Measurements from ENCODE around the gene MAPKAP1. TPM values are rescaled to one million over a fixed set of nuclear protein-coding genes. Genes with fewer than 3 reads are reported as not detected.
"Not testable (repeated sequence)": the region's sequence is repeated elsewhere in the genome, so short reads cannot be mapped to it uniquely, and the experiment has no call there.

MAPKAP1 gene
- polyA plus RNA-seq, 3 donors: 39.9 to 57.5 (median 44.1) TPM

DNA sequence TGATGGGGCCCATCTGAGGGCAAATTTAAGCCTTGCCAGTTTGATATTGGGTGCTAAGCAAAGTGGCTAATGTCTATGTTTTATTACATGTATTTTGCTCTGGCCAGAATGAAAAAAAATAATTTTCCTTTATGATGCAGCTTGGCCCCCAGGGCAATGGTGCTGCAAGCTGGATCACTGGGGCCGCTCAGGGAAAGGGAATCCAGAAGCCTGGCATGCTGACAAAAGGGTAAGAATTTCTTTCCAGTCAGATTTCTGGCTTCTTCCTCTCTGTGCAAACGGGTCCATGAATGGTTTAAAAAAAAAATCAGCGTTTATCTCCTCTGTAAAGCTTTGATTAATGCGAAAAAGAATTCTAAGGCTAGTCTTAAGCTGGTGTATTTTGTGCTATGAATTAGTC is 138.4 kb downstream of the MAPKAP1 start:
- Histone ChIP-seq H3K9ac (ENCODE audit: insufficient read depth, low read length, poor library complexity, severe bottlenecking) (no peak overlapping the region), H3K9me3 (replicated peaks in 1 of 2; ENCODE audit: control insufficient read depth in 1 of 2, insufficient read depth in 1 of 2, low read length in 2 of 2) (peaks cover 10 to 11% of the 10 kb centered on the region in 2 donors), H3K4me2 (replicated peaks; ENCODE audit: extremely low read depth, low read length, poor library complexity, severe bottlenecking) (no peak overlapping the region), H3K4me1 (ENCODE audit: control insufficient read depth in 1 of 2, insufficient read depth in 2 of 2, low read length in 2 of 2) (no peaks in the 10 kb centered on the region), H3K27ac (ENCODE audit: low read depth in 1 of 2, low read length in 2 of 2) (no peak overlapping the region), H3K36me3 (replicated peaks in 1 of 2; ENCODE audit: control insufficient read depth in 1 of 2, insufficient read depth in 2 of 2, low read length in 2 of 2) (peaks cover 0 to 18% of the 10 kb centered on the region in 2 donors), H2AFZ (ENCODE audit: insufficient read depth, low read depth, low read length, poor library complexity, severe bottlenecking) (no peak overlapping the region), H3K4me3 (replicated peaks in 1 of 3; ENCODE audit: low read depth in 2 of 3, low read length in 3 of 3) (no peak overlapping the region), H3K27me3 (ENCODE audit: control insufficient read depth in 2 of 2, insufficient read depth in 2 of 2, low read length in 2 of 2) (no peaks in the 10 kb centered on the region), H4K20me1 (ENCODE audit: insufficient read depth, low read length) (peaks cover 14% of the 10 kb centered on the region), H3K79me2 (ENCODE audit: insufficient read depth, low read length) (no peaks in the 10 kb centered on the region)
- no peaks in the 10 kb centered on the region for H3K4me1 Mint-ChIP-seq
- H3K27ac Mint-ChIP-seq: no peak overlapping the region
- peaks cover 3 to 17% (median 15%) of the 10 kb centered on the region in 7 donors for H3K9me3 Mint-ChIP-seq
- peaks cover 11 to 15% of the 10 kb centered on the region in 2 donors for H3K36me3 Mint-ChIP-seq
- H3K27me3 Mint-ChIP-seq (ENCODE audit: low read depth in 3 of 3): no peaks in the 10 kb centered on the region
- no peak for TF ChIP-seq CTCF (IDR thresholded peaks at IDR 0.05)
- intact Hi-C loops (cut with micrococcal nuclease): no loop called here
- DNase-seq: no peak
- no peak overlapping the region for H3K4me3 Mint-ChIP-seq
- 80% methylated on average over 1 of the region's 4 CpGs for WGBS (ENCODE audit: insufficient coverage)

DNA sequence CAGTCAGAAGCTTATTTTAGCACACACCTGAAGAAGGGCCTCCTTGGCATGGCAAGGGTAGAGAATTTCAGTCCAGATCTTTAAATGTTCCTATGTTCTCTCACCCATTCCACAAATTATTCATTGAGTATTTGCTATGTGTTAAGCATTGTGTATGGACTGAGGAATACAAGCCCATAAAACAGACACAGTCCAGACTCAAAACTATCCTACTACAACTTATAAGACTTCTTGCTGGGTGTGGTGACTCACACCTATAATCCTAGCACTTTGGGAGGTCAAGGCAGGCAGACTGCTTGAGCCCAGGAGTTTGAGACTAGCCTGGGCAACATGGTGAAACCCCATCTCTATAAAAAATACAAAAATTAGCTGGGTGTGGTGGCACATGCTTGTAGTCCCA is 141.0 kb downstream of the MAPKAP1 start:
- H3K36me3 Mint-ChIP-seq; H3K36me3 ChIP-seq (replicated peaks in 1 of 2; ENCODE audit: control insufficient read depth in 1 of 2, insufficient read depth in 2 of 2, low read length in 2 of 2); DNase-seq; H3K9me3 ChIP-seq (replicated peaks in 1 of 2; ENCODE audit: control insufficient read depth in 1 of 2, insufficient read depth in 1 of 2, low read length in 2 of 2); H3K27ac Mint-ChIP-seq; H3K27me3 Mint-ChIP-seq (ENCODE audit: low read depth in 3 of 3); H3K9me3 Mint-ChIP-seq; H3K27me3 ChIP-seq (ENCODE audit: control insufficient read depth in 2 of 2, insufficient read depth in 2 of 2, low read length in 2 of 2); H2AFZ ChIP-seq (ENCODE audit: insufficient read depth, low read depth, low read length, poor library complexity, severe bottlenecking); H3K4me2 ChIP-seq (replicated peaks; ENCODE audit: extremely low read depth, low read length, poor library complexity, severe bottlenecking); H3K4me1 Mint-ChIP-seq; H3K4me3 Mint-ChIP-seq; H3K79me2 ChIP-seq (ENCODE audit: insufficient read depth, low read length); H3K27ac ChIP-seq (ENCODE audit: low read depth in 1 of 2, low read length in 2 of 2); H3K9ac ChIP-seq (ENCODE audit: insufficient read depth, low read length, poor library complexity, severe bottlenecking); intact Hi-C loops (cut with micrococcal nuclease); H3K4me3 ChIP-seq (replicated peaks in 1 of 3; ENCODE audit: low read depth in 2 of 3, low read length in 3 of 3); H3K4me1 ChIP-seq (ENCODE audit: control insufficient read depth in 1 of 2, insufficient read depth in 2 of 2, low read length in 2 of 2): not testable (repeated sequence)
- peaks cover 20% of the 10 kb centered on the region for H4K20me1 ChIP-seq (ENCODE audit: insufficient read depth, low read length)
